NCI-H1048 (cell line): Measurements from ENCODE around the gene NUMBL.
"Not testable (repeated sequence)": the region's sequence is repeated elsewhere in the genome, so short reads cannot be mapped to it uniquely, and the experiment has no call there.

ENCODE experiments used
- DNase-seq: peaks from one replicate; lab custom pipeline; 2025; lab: John Stamatoyannopoulos, UW

NUMBL gene

DNA sequence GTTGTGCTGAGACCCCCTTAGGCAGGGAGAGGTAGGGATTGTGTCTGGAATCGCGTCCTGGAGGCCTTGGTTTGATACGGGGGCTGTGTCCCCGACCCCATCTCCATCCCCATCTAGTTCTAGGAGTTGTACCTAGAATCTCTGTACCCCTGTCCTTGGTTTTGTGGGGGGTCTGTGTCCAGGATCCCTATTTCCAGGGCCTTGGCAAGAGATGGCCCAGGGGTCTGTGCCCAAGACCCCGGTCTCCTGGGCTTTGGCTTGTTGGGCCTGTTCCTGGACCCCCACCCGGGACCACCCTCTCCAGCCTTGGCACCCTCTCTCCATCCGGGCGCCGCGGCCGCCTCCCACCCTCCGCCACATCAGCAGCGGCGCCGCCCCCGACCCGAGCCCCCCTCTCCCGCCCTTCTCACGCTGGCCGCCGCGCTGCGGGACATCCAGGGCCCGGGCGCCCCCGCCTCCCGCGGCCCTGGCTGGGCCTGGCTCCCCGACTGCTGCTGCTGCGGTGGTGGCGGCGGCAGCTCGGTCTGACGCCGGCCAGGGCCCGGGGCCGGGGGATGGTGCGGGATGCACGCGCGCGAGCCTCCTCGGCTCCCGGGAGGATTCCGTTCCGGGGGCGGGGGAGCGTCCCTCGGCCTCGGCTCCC is at the start of gene NUMBL:
NUMBL (minus strand) TSS at position 602 of the 643 bp plus-strand sequence; CDS start at position 434, 168 bp downstream.
- no peak for DNase-seq

DNA sequence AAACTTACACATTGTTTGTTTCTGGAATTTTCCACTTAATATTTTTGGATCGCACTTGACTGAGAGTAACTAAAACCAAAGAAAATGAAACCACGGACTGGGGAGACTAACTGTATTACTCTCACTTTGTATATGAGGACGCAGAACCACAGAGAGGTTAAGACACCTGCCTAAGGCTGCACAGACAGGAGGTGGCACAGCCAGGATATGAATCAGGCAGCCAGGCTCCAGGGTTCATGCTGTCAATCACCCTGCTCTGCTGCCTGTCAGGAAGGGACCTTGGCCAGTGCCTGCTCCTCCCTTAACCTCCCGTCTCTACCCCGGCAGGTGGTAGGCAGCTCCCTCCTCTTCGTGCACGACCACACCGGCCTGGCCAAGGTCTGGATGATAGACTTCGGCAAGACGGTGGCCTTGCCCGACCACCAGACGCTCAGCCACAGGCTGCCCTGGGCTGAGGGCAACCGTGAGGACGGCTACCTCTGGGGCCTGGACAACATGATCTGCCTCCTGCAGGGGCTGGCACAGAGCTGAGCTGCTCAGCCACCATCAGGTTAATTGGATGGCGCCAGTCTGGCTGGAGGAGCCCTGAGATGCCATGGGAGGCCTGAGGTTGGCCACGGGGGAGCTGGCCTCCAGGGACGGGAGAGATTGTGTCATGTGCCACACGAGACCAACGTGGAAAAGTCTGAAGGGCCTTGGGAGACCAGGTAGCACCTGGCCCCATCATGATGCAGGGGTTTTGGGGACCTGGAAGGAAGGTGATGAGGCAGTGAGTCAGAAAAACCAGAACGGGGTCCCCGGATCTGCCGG is 48.8 kb upstream of the NUMBL start:
- DNase-seq, result no peak

DNA sequence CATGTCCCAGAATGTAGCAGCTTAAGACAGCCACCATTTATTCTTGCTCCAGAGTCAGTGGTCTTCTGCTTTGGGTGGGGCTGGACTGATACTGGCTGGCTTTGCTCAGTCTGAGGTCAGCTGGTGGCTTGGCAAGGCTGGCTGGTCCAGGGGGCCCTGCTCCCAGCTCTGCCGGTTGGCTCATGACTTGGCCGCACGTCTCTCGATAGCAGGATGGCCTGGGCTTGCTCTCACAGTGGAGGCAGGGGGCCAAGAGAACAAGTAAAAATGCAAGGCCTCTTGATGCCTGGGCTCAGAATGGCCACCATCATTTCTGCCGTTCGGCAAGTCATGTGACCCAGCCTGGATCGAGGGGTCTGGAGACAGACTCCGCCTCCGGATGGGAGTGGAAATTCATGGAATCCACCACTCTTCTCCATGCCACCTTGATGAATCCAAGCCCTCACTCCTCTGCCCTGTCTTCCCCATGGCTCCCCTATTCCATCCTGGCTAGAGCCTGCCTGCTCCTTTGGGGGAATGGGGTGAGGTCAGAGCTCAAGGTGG is 46.7 kb upstream of the NUMBL start:
- DNase-seq, result no peak

DNA sequence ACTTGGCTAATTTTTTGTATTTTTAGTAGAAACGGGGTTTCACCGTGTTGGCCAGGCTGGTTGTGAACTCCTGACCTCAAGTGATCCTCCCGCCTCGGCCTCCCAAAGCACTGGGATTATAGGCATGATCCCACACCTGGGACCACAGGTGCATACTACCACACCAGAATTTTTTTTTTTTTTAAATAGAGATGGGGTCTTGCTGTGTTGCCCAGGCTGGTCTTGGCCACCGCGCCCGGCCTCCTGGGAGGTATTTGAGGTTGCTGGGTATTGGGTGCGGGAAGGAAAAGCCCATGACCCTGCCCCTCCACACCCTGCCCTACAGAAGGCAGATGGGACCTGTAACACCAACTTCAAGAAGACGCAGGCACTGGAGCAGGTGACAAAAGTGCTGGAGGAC is 46.2 kb upstream of the NUMBL start:
- no peak for DNase-seq

DNA sequence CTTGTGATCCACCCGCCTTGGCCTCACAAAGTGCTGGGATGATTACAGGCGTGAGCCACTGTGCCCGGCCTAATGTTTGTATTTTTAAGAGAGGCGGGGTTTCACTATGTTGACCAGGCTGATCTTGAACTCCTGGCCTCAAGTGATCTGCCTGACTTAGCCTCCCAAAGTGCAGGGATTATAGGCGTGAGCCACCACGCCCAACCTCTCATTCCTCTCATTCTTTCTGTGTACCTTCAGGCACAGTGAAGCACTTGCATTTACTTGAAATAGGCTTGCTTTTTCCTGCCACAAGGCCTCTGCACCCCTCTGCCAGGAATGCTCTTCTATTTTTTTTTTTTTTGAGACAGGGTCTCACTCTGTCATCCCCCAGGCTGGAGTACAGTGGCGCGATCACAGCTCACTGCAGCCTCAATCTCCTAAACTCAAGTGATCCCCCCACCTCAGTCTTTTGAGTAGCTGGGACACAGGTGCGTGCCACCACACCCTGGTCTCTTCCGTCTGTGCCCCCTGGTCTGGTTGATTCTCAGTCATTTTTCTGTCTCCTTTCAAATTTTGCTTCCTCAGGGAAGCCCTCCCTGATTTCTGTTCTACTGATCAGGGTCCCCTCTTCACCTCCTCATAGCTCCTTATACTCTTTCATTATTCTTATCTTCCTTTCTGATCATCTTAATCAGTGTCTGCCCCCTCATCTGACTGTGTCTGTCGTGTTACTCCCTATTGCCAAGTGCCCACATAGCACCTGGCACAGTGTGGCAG is 44.7 kb upstream of the NUMBL start:
- no peak for DNase-seq

DNA sequence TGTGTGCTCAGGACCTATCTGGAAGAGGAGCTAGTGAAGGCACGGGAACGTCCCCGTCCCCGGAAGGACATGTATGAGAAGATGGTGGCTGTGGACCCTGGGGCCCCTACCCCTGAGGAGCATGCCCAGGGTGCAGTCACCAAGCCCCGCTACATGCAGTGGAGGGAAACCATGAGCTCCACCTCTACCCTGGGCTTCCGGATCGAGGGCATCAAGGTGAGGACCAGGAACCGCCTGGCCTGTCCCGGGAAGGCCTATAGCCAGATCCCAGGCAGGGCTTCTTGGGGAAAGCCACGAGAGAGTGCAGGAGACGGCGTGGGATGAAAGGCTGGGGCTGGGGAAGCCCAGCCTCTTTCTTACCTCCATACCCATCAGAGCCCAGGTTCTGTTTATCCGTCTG is 42.7 kb upstream of the NUMBL start:
- no peak for DNase-seq

DNA sequence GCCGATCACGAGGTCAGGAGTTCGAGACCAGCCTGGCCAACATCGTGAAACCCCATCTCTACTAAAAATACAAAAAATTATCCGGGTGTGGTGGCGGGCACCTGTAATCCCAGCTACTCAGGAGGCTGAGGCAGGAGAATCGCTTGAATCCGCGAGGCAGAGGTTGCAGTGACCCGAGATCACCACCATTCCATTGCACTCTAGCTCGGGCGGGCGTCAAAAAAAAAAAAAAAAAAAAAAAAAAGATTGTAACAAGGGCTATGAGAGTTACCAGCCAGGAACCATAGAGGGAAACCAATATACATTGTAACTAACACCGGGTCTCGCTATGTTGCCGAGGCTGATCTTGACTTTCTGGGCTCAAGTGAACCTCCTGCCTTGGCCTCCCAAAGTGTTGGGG is 41.9 kb upstream of the NUMBL start:
- not testable (repeated sequence) for DNase-seq

DNA sequence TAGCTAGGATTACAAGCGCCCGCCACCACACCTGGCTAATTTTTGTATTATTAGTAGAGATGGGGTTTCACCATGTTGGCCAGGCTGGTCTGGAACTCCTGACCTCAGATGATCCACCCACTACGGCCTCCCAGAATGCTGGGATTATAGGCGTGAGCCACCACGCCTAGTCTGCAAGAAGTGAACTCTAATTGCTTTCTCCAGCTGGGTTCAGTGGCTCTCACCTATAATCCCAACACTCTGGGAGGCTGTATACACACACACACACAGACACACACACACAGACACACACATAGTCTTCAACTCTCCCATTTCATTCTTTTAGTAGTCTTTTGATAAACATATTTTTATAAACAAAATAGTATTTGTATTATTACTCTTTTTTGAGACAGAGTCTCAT is 39.6 kb upstream of the NUMBL start:
- not testable (repeated sequence) for DNase-seq

DNA sequence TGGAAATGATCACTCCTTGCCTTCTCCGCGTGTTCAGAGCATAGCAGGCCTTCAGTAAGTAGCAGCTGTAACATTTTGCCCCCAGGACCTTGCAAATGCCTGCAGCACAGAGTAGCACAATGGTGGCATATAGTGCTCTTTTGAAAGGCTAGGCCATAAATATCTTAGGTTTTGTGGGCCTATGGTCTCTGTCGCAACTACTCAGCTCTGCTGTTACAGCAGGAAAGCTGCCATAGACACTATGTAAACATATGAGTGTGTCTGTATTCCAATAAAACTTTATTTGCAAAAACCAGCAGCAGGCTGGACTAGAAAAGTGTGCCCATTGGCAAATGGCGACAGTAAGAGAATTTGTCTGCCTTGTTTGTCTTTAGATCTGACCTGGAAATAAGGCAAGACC is 35.8 kb upstream of the NUMBL start:
- DNase-seq, result no peak

DNA sequence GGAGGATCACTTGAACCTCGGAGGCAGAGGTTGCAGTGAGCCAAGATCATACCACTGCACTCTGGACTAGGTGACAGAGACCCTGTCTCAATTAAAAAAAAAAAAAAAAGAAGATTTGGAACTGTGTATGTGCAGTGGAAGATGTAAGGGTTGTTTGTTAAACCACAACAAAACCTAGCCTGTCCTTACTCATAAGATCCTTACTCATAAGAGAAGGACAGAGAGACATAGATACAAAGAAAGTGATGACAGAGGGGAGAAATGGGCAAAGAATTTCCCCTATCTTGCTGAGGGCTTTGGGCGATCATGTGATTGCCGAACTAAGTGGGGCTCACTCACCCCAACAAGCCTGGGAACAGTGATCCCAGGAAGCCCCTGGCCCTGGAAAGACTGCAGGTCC is 34.4 kb upstream of the NUMBL start:
- no peak for DNase-seq

DNA sequence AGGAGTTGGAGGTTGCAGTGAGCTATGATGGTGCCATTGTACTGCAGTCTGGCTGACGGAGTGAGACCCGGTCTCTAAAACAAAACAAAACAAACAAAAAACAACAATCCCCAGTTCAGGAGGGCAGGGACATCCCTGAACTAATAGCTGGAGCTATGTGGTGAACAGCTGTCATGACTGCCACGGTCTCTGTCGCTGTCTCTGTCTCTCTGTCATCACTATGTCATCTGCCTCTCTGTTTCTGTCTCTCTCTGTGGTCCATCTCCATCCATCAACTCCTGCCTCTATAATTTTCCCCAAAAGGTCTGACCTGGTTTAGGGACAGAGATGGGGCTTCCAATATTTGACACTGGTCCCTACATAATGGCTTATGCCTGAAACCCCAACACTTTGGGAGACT is 33.9 kb upstream of the NUMBL start:
- no peak for DNase-seq

DNA sequence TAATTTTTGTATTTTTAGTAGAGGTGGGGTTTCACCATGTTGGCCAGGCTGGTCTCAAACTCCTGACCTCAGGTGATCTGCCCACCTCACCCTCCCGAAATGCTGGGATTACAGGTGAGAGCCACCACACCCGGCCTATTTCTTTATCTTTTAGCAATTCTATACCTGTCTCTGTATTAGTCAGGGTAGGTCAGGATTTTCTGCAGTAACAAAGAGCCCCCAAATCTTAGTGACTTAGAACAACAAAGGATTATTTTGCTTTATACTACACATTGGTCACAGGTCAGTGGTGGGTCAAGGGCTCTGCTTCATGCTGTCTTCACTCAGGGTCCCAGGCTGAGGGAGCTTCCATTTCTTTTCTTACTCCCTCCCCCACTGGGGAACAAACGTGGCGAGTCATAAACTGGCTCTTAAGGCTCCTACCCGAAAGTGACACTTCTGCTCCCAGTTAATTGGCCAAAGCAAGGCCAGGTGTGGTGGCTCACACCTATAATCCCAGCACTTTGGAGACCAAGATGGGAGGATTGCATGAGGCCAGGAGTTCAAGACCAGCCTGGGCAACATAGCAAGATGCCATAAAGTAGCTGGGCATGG is 33.3 kb upstream of the NUMBL start:
- no peak for DNase-seq

DNA sequence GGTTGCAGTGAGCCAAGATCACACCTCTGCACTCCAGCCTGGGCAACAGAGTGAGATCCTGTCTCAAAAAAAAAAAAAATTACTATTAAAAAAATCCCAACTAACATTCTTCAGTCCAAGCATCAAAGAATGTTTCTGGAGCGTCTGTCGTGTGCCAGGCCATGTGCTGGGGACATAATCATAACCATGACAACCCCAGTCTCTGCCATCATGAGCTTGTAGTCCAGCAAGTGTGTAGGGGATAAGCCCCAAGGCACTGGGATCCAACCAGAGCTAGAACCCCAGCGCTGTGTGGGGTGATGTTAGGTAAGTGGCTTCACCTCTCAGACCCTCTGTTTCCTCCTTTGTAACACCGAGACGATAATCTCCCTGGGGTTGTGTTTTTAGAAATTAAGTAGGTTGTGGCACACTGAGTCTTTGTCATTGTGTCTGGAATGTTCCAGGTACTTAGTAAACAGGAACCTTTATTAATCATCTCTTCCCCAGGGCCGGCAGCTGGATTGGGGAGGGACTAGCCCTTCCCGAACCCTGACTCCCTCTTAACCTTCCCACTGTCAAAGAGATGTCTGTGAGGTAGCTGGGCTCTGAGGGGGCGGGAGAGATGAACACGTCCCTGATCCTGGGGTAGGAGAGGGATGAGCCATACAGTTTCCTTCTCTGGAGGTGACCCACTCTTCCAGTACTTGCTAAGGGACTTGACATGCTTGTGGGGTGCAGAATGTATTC is 31.6 kb upstream of the NUMBL start:
- DNase-seq, result no peak

DNA sequence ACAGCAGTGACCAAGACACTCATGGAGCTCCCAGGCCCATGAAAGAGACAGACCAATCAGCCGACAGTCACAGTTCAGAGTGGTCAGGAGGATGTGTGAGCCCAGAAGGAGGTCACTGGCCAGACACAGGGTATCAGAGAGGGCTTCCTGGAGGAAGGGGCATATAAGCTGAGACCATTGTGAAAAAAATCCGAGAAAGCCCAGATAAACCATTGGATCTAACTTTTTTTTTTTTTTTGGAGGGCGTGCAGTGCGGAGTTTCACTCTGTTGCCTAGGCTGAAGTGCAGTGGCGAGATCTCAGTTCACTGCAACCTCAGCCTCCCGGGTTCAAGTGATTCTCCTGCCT is 30.7 kb upstream of the NUMBL start:
- no peak for DNase-seq

DNA sequence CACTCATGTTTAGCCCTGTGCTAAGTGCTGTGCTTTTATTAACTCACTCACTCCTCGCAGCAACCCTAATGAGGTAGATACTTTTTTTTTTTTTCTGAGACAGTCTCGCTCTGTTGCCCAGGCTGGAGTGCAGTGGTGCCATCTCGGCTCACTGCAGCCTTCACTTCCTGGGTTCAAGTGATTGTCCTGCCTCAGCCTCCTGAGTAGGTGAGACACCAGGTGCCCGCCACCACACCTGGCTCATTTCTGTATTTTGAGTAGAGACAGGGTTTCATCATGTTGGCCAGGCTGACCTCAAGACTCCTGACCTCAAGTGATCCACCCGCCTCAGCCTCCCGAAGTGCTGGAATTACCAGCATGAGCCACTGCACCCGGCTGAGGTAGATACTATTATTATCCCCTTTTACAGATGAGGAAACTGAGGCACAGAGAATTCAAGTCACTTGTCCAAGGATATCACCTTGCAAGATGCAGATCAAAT is 29.0 kb upstream of the NUMBL start:
- no peak for DNase-seq

DNA sequence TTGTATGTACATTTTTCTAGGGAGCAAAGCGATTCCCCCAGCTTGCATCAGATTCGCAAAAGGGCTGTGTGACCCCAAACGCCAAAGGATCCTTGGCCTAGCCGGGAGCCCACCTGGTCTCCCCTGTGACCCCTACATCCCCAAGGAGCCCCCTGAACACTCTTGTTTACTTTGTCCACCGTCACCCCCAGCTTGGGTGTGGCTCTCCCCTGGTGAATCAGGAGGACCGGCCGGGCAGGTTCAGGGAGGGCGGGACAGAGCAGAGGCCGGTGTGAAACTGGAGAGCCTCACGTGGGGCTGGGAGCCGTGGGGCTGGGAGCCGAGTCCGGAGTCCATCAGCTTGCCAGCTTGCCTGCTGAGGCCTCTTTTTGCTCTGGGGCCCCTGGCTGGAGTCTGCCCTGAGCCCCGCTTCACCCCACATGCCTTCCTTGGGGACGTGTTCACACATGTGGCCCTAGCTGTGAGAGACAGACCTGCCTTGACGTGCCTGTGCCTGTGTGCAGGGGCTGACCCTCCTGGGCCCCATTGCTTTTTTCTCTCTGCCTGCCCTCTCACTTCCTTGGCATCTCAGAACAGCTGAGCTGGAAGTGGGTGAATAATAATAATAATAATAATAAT is 28.4 kb upstream of the NUMBL start:
- no peak for DNase-seq

DNA sequence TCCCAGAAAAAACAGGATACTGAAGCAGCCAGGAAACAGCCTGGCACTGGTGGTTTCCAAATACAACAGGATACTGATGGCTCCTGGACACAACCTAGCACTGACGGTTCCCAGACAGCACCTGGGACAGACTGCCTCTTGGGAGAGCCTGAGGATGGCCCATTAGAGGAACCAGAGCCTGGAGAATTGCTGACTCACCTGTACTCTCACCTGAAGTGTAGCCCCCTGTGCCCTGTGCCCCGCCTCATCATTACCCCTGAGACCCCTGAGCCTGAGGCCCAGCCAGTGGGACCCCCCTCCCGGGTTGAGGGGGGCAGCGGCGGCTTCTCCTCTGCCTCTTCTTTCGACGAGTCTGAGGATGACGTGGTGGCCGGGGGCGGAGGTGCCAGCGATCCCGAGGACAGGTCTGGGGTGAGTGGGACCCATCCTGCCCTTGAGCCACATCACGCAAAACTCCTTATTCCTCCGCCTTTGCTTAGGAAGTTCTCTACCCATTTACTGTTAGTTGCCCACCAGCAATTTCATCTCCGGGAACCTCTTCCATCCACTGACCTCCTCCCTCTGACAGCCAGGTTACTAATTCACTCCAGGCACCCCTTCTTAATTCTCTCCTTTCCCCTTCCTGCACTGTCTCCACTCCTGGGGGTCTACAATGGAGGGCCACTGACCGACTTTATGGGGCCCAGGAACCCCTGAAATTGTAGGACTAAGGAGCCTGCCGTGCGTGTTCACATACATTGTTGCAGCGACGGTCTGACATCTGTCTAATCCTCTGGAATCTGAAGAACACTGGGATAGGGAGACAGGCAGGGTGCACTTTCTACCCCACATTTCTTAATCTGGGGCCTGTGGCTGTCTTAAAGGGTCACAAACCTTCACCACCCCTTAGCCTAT is 27.7 kb upstream of the NUMBL start:
- DNase-seq, result no peak

DNA sequence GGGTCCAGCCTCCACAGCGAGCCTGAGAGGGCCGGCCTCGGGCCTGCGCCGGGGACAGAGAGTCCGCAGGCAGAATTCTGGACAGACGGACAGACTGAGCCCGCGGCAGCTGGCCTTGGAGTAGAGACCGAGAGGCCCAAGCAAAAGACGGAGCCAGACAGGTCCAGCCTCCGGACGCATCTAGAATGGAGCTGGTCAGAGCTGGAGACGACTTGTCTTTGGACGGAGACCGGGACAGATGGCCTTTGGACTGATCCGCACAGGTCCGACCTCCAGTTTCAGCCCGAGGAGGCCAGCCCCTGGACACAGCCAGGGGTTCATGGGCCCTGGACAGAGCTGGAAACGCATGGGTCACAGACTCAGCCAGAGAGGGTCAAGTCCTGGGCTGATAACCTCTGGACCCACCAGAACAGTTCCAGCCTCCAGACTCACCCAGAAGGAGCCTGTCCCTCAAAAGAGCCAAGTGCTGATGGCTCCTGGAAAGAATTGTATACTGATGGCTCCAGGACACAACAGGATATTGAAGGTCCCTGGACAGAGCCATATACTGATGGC is 27.0 kb upstream of the NUMBL start:
- DNase-seq, result no peak

DNA sequence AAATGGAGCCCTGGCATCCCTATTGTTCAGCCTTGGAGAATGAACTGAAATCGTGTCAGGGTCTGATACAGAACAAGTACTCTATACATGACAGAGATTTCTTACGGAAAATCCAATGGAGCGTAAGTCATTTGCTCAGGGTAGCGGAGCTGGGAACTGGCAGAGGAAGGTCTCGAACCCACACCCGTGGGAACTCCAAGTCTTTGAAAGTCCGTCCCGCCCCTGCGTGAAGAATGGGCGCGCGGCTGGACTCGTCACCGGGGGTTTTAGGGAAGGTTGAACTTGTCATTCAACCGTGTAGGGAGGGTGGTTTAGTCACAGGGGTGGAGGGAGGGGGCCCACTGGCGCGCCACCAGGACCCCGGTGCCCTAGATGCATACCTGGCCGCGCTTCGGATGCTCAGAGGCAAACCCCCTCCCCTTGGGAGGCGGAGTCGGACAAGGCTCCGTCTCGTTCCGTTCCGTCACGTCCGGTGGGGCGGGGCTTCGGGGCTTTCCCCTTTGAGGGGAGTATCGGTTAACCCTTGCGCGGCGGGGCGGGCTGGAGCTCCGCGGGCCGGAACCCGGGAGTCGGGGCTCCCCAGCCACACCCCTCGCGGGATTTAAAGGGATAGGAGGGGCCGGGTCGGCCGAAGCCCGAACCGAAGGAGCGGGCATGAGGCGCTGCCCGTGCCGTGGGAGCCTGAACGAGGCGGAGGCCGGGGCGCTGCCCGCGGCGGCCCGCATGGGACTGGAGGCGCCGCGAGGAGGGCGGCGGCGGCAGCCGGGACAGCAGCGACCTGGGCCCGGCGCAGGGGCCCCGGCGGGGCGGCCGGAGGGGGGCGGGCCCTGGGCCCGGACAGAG is 26.3 kb upstream of the NUMBL start, which contains the start of the genes COQ8B and ITPKC:
COQ8B (minus strand) TSS at position 405 of the 843 bp plus-strand sequence. CDS start 2,254 bp downstream, outside the sequence.
ITPKC (plus strand) TSS at position 631 of the 843 bp plus-strand sequence; CDS start at position 655, 24 bp downstream.
- peak; percentile 97 for DNase-seq
